Measurements from ENCODE around the gene LUZP2. TPM values are rescaled to one million over a fixed set of nuclear protein-coding genes. Genes with fewer than 3 reads are reported as not detected.

Gene LUZP2
- total RNA-seq, 4 donors from 2014 or later = 0.16 to 0.17 TPM; not detected in 2

GRCh38 chr11:24872186-24872585, 375.3 kb downstream of the LUZP2 start:
- H3K27me3 ChIP-seq = no peaks in the 10 kb centered on the region

GRCh38 chr11:24872651-24873311, 375.9 kb downstream of the LUZP2 start:
- H3K36me3 ChIP-seq = no peaks in the 10 kb centered on the region
- no peak for ATAC-seq
- H3K27ac ChIP-seq = no peak overlapping the region
- no peaks in the 10 kb centered on the region for H3K27me3 ChIP-seq
- H3K4me3 ChIP-seq = no peak overlapping the region
- TF ChIP-seq POLR2AphosphoS5 (IDR thresholded peaks at IDR 0.05) = no peak
- no peak for TF ChIP-seq POLR2A (IDR thresholded peaks at IDR 0.05)
- no peak for TF ChIP-seq CTCF (IDR thresholded peaks at IDR 0.05)
- no peak for TF ChIP-seq EP300 (IDR thresholded peaks at IDR 0.05)
- H3K4me1 ChIP-seq = no peaks in the 10 kb centered on the region
- H3K9me3 ChIP-seq = no peaks in the 10 kb centered on the region

More at GRCh38 chr11:24872186-24872585, 375.3 kb downstream of the LUZP2 start:
- no peaks in the 10 kb centered on the region for H3K9me3 ChIP-seq
- no peaks in the 10 kb centered on the region for H3K4me1 ChIP-seq
- WGBS, 2 donors (ENCODE audit: low coverage in 1 of 2) = 87 to 93% methylated on average over 2 of the region's 2 CpGs
- TF ChIP-seq EP300 (IDR thresholded peaks at IDR 0.05) (no peak), POLR2AphosphoS5 (IDR thresholded peaks at IDR 0.05) (no peak), POLR2A (IDR thresholded peaks at IDR 0.05) (no peak), CTCF (IDR thresholded peaks at IDR 0.05) (no peak)
- no peak overlapping the region for H3K27ac ChIP-seq
- H3K4me3 ChIP-seq = no peak overlapping the region
- no peak for ATAC-seq
- H3K36me3 ChIP-seq = no peaks in the 10 kb centered on the region

- no peak overlapping the region for H3K4me3 ChIP-seq
- ATAC-seq = no peak
- H3K27me3 ChIP-seq = no peaks in the 10 kb centered on the region
- WGBS, 2 donors (ENCODE audit: low coverage in 1 of 2) = 47 to 67% methylated on average over 1 of the region's 1 CpG
- H3K4me1 ChIP-seq = no peaks in the 10 kb centered on the region
- TF ChIP-seq CTCF (IDR thresholded peaks at IDR 0.05) = no peak
- TF ChIP-seq EP300 (IDR thresholded peaks at IDR 0.05) = no peak
- TF ChIP-seq POLR2AphosphoS5 (IDR thresholded peaks at IDR 0.05) = no peak
- TF ChIP-seq POLR2A (IDR thresholded peaks at IDR 0.05) = no peak
- no peaks in the 10 kb centered on the region for H3K9me3 ChIP-seq
- no peaks in the 10 kb centered on the region for H3K36me3 ChIP-seq
- H3K27ac ChIP-seq = no peak overlapping the region
These were observed 384.1 kb downstream of the LUZP2 start for GRCh38 chr11:24880962-24881361.

GRCh38 chr11:24885580-24886173, 388.8 kb downstream of the LUZP2 start:
- H3K36me3 ChIP-seq = no peaks in the 10 kb centered on the region
- WGBS, 2 donors (ENCODE audit: low coverage in 1 of 2) = 75 to 93% methylated on average over 4 of the region's 4 CpGs

More at GRCh38 chr11:24885580-24886173, 388.8 kb downstream of the LUZP2 start:
- Histone ChIP-seq H3K27me3 (no peaks in the 10 kb centered on the region), H3K27ac (no peak overlapping the region), H3K4me3 (no peak overlapping the region), H3K9me3 (no peaks in the 10 kb centered on the region), H3K4me1 (no peaks in the 10 kb centered on the region)
- no peak for ATAC-seq
- no peak for TF ChIP-seq CTCF (IDR thresholded peaks at IDR 0.05)
- no peak for TF ChIP-seq EP300 (IDR thresholded peaks at IDR 0.05)
- TF ChIP-seq POLR2A (IDR thresholded peaks at IDR 0.05) = no peak
- no peak for TF ChIP-seq POLR2AphosphoS5 (IDR thresholded peaks at IDR 0.05)

Data from gastroesophageal sphincter (tissue), 4 donors.